GM23338 (cell line): ENCODE results near the gene ME2.

Experiments
- CTCF ChIP-seq, 2 experiments: fragments of 200-600 bp in 1 of 2; sonication (generic) in 1 of 2; conservative IDR thresholded peaks; 2 replicates each; pipeline versions ENCODE4 v1.5.1 to v1.6.1; 2016 to 2017; ENCODE audit warnings: antibody characterized with exemption in 2 of 2, low read depth in 2 of 2, mild to moderate bottlenecking in 2 of 2, moderate library complexity in 1 of 2
- ETS1 ChIP-seq: IDR thresholded peaks from 2 replicates; pipeline ENCODE4 v1.6.1; 2016; ENCODE audit warnings: antibody characterized with exemption
- EZH2 ChIP-seq: fragments of 200-600 bp; sonication (generic); IDR thresholded peaks from one replicate; pipeline ENCODE4 v1.8.0; 2017; ENCODE audit warnings: antibody characterized with exemption, mild to moderate bottlenecking, low read depth; ENCODE audit not compliant: unreplicated experiment
- EZH2phosphoT487 ChIP-seq: fragments of 200-600 bp; sonication (generic); IDR thresholded peaks from one replicate; pipeline ENCODE4 v1.8.1; 2018; ENCODE audit warnings: antibody characterized with exemption; ENCODE audit not compliant: unreplicated experiment
- NANOG ChIP-seq: IDR thresholded peaks from 2 replicates; pipeline ENCODE4 v1.6.1; 2016; ENCODE audit warnings: antibody characterized with exemption, borderline replicate concordance
- POLR2AphosphoS5 ChIP-seq: IDR thresholded peaks from 2 replicates; pipeline ENCODE4 v1.6.1; 2016; ENCODE audit warnings: antibody characterized with exemption, low read depth
- REST ChIP-seq: IDR thresholded peaks from one replicate; pipeline ENCODE4 v1.6.1; 2018; ENCODE audit warnings: antibody characterized with exemption; ENCODE audit not compliant: unreplicated experiment
- STAT1 ChIP-seq: IDR thresholded peaks from one replicate; pipeline ENCODE4 v1.6.1; 2016; ENCODE audit warnings: antibody characterized with exemption; ENCODE audit not compliant: unreplicated experiment

GRCh38 chr18:50829644-50830043 lies 49.3 kb upstream of the ME2 start:
- TF ChIP-seq CTCF (conservative IDR thresholded peaks at IDR 0.05; ENCODE audit: low read depth in 2 of 2) (no peak), EZH2 (no peak), EZH2phosphoT487 (no peak), POLR2AphosphoS5 (no peak), REST (no peak), STAT1 (no peak), NANOG (no peak), ETS1 (no peak)
